ENCODE results near the gene TFDP3. TPM values are rescaled to one million over a fixed set of nuclear protein-coding genes. Genes with fewer than 3 reads are reported as not detected.

Gene TFDP3
- total RNA-seq, 2 experiments from 2014 or later, result not detected

- Mint-ChIP-seq H3K36me3 (ENCODE audit: low read depth) (no peaks in the 10 kb centered on the region), H3K27ac (no peak overlapping the region), H3K9me3 (ENCODE audit: low read depth) (no peaks in the 10 kb centered on the region), H3K4me1 (no peaks in the 10 kb centered on the region), H3K27me3 (no peaks in the 10 kb centered on the region), H3K4me3 (no peak overlapping the region)
- no peak for ATAC-seq
- no peak for DNase-seq
- ChIA-PET CTCF (no interaction called here), POLR2A (no interaction called here)
- intact Hi-C loops (cut with DNase I, micrococcal nuclease), result loop anchor here in 1 of 2 experiments (10.0 kb wide), 1 partner anchor 545 kb away; no protein-coding TSS in a partner anchor
Observed at GRCh38 chrX:133179500-133179899, 38.7 kb downstream of the TFDP3 start.

GRCh38 chrX:133177202-133177601 lies 41.0 kb downstream of the TFDP3 start:
- no peaks in the 10 kb centered on the region for H3K9me3 Mint-ChIP-seq (ENCODE audit: low read depth)
- no peak overlapping the region for H3K27ac Mint-ChIP-seq
- no peak for ATAC-seq
- H3K4me3 Mint-ChIP-seq, result no peak overlapping the region
- no peak for DNase-seq
- ChIA-PET POLR2A (no interaction called here), CTCF (no interaction called here)
- intact Hi-C loops (cut with DNase I, micrococcal nuclease), result loop anchor here in 1 of 2 experiments (10.0 kb wide), 1 partner anchor 542 kb away; no protein-coding TSS in a partner anchor
- no peaks in the 10 kb centered on the region for H3K27me3 Mint-ChIP-seq
- H3K36me3 Mint-ChIP-seq (ENCODE audit: low read depth), result no peaks in the 10 kb centered on the region
- H3K4me1 Mint-ChIP-seq, result no peaks in the 10 kb centered on the region

- no peaks in the 10 kb centered on the region for H3K4me1 Mint-ChIP-seq
Observed at GRCh38 chrX:133175605-133176004, 42.5 kb downstream of the TFDP3 start.

GRCh38 chrX:133175162-133175561 lies 43.0 kb downstream of the TFDP3 start:
- Mint-ChIP-seq H3K9me3 (ENCODE audit: low read depth) (no peaks in the 10 kb centered on the region), H3K4me3 (no peak overlapping the region), H3K36me3 (ENCODE audit: low read depth) (no peaks in the 10 kb centered on the region), H3K27ac (no peak overlapping the region), H3K27me3 (no peaks in the 10 kb centered on the region), H3K4me1 (no peaks in the 10 kb centered on the region)
- intact Hi-C loops (cut with DNase I, micrococcal nuclease), result loop anchor here in 1 of 2 experiments (10.0 kb wide), 1 partner anchor 540 kb away; no protein-coding TSS in a partner anchor
- ChIA-PET POLR2A (no interaction called here), CTCF (no interaction called here)
- DNase-seq (no peak), ATAC-seq (no peak)

More at GRCh38 chrX:133175605-133176004, 42.5 kb downstream of the TFDP3 start:
- DNase-seq (no peak), ATAC-seq (no peak)
- intact Hi-C loops (cut with DNase I, micrococcal nuclease), result loop anchor here in 1 of 2 experiments (10.0 kb wide), 1 partner anchor 541 kb away; no protein-coding TSS in a partner anchor
- ChIA-PET CTCF (no interaction called here), POLR2A (no interaction called here)
- Mint-ChIP-seq H3K27me3 (no peaks in the 10 kb centered on the region), H3K9me3 (ENCODE audit: low read depth) (no peaks in the 10 kb centered on the region), H3K27ac (no peak overlapping the region), H3K36me3 (ENCODE audit: low read depth) (no peaks in the 10 kb centered on the region), H3K4me3 (no peak overlapping the region)

GRCh38 chrX:133171962-133172708 lies 46.0 kb downstream of the TFDP3 start:
- Mint-ChIP-seq H3K27ac (no peak overlapping the region), H3K27me3 (peaks cover 5% of the 10 kb centered on the region), H3K36me3 (ENCODE audit: low read depth) (no peaks in the 10 kb centered on the region), H3K4me1 (no peaks in the 10 kb centered on the region), H3K4me3 (no peak overlapping the region), H3K9me3 (ENCODE audit: low read depth) (no peaks in the 10 kb centered on the region)
- POLR2A ChIA-PET, result no interaction called here
- CTCF ChIA-PET, result no interaction called here
- DNase-seq (no peak), ATAC-seq (no peak)
- intact Hi-C loops (cut with DNase I, micrococcal nuclease), result loop anchor here (2.0 to 10.0 kb wide), 3 partner anchors 197 to 537 kb away; no protein-coding TSS in a partner anchor

Other genes starting within 250 kb of the TFDP3 start
- not detected for gene USP26, start 121.2 kb downstream of the TFDP3 start, total RNA-seq
- not detected for gene GPC4, start 197.1 kb upstream of the TFDP3 start, total RNA-seq

Measured in activated CD4-positive, alpha-beta T cell treated with anti-CD3 and anti-CD28 coated beads for 36 hours (primary cell).